Uterus (tissue), 4 donors: Measurements from ENCODE around the gene AP2A2. TPM values are rescaled to one million over a fixed set of nuclear protein-coding genes. Genes with fewer than 3 reads are reported as not detected.

ENCODE experiments used
- DNase-seq, 2 donors: peaks; one replicate each; pipeline ENCODE4 v3.0.0-alpha.2; 2019 to 2020
- H3K27ac ChIP-seq, 2 donors: fragments of 200-600 bp; sonication (generic); 1 replicate in 1 of 2; 2 replicates in 1 of 2; pipeline ENCODE4 v1.5.1; 2016 to 2018
- H3K27me3 ChIP-seq, 2 donors: fragments of 200-600 bp; sonication (generic); one replicate each; pipeline ENCODE4 v1.5.1; 2018 to 2019; ENCODE audit warnings: control low read depth in 1 of 2
- H3K36me3 ChIP-seq, 2 donors: fragments of 200-600 bp; sonication (generic); one replicate each; pipeline ENCODE4 v1.5.1; 2019; ENCODE audit warnings: control low read depth in 1 of 2
- H3K4me1 ChIP-seq, 2 donors: fragments of 200-600 bp; sonication (generic); one replicate each; pipeline ENCODE4 v1.5.1; 2018 to 2019; ENCODE audit warnings: control low read depth in 1 of 2
- H3K4me3 ChIP-seq, 2 donors: fragments of 200-600 bp; sonication (generic); 1 replicate in 1 of 2; 2 replicates in 1 of 2; pipeline ENCODE4 v1.5.1; 2018 to 2019; ENCODE audit warnings: mild to moderate bottlenecking in 1 of 2
- H3K9me3 ChIP-seq, 2 donors: fragments of 200-600 bp; sonication (generic); one replicate each; pipeline ENCODE4 v1.5.1; 2019; ENCODE audit warnings: control low read depth in 1 of 2
- CTCF ChIP-seq, 4 experiments: fragments of 200-600 bp in 2 of 4; fragments of 450-650 bp in 2 of 4; sonication (generic) in 2 of 4; IDR thresholded peaks; one replicate each; pipeline ENCODE4 v1.5.1; 2016 to 2019; ENCODE audit warnings: antibody characterized with exemption in 4 of 4, mild to moderate bottlenecking in 2 of 4, moderate library complexity in 1 of 4
- POLR2A ChIP-seq, 2 donors: fragments of 450-650 bp; IDR thresholded peaks; one replicate each; pipeline ENCODE4 v1.6.1; 2016; ENCODE audit warnings: antibody characterized with exemption in 2 of 2, mild to moderate bottlenecking in 1 of 2, moderate library complexity in 1 of 2
- intact Hi-C: fragments of 100-400 bp; cut with DNase I; formaldehyde crosslinking; loops from one replicate; pipeline ENCODE4 v1.15.1; 2023; ENCODE audit warnings: low total_unique reads
- total RNA-seq, 4 donors: library from RNA; depleted of rRNA in 3 of 4; stranded (reverse); fragments of >200 nt in 3 of 4; gene quantifications; one replicate each; pipeline versions ENCODE4 v1.1.0 to v1.2.4, GENCODE V29; 2014 to 2023
- donor health status: DM: yes; HTN: yes; CAD: no.

Gene AP2A2
- total RNA-seq, 4 donors from 2014 or later: 25.6 to 120 (median 40.4) TPM

GRCh38 chr11:985406-985805, 59.7 kb downstream of the AP2A2 start:
- TF ChIP-seq POLR2A (IDR thresholded peaks at IDR 0.05): no peak
- TF ChIP-seq CTCF (IDR thresholded peaks at IDR 0.05): no peak
- Histone ChIP-seq H3K4me1 (no peaks in the 10 kb centered on the region), H3K27me3 (no peaks in the 10 kb centered on the region), H3K36me3 (no peaks in the 10 kb centered on the region), H3K27ac (no peak overlapping the region), H3K4me3 (no peak overlapping the region), H3K9me3 (no peaks in the 10 kb centered on the region)
- intact Hi-C loops: no loop called here
- no peak for DNase-seq

- Histone ChIP-seq H3K27ac (no peak overlapping the region), H3K36me3 (no peaks in the 10 kb centered on the region), H3K9me3 (no peaks in the 10 kb centered on the region), H3K27me3 (no peaks in the 10 kb centered on the region), H3K4me1 (no peaks in the 10 kb centered on the region), H3K4me3 (no peak overlapping the region)
- no peak for DNase-seq
- intact Hi-C loops: no loop called here
- TF ChIP-seq POLR2A (IDR thresholded peaks at IDR 0.05) (no peak), CTCF (IDR thresholded peaks at IDR 0.05) (no peak)
Observed at GRCh38 chr11:985848-986247, 60.2 kb downstream of the AP2A2 start.

GRCh38 chr11:986270-986951, 60.7 kb downstream of the AP2A2 start:
- DNase-seq: no peak
- H3K9me3 ChIP-seq: no peaks in the 10 kb centered on the region
- H3K27me3 ChIP-seq: no peaks in the 10 kb centered on the region
- intact Hi-C loops: no loop called here
- H3K27ac ChIP-seq: no peak overlapping the region
- TF ChIP-seq POLR2A (IDR thresholded peaks at IDR 0.05) (no peak), CTCF (IDR thresholded peaks at IDR 0.05) (no peak)
- H3K4me1 ChIP-seq: no peaks in the 10 kb centered on the region
- H3K36me3 ChIP-seq: no peaks in the 10 kb centered on the region
- H3K4me3 ChIP-seq: no peak overlapping the region

GRCh38 chr11:986952-987305, 61.3 kb downstream of the AP2A2 start:
- Histone ChIP-seq H3K27ac (no peak overlapping the region), H3K4me1 (no peaks in the 10 kb centered on the region), H3K27me3 (no peaks in the 10 kb centered on the region), H3K4me3 (no peak overlapping the region), H3K36me3 (no peaks in the 10 kb centered on the region), H3K9me3 (no peaks in the 10 kb centered on the region)
- TF ChIP-seq POLR2A (IDR thresholded peaks at IDR 0.05) (no peak), CTCF (IDR thresholded peaks at IDR 0.05) (no peak)
- DNase-seq: no peak
- intact Hi-C loops: no loop called here

- Histone ChIP-seq H3K27ac (no peak overlapping the region), H3K36me3 (no peaks in the 10 kb centered on the region), H3K4me1 (no peaks in the 10 kb centered on the region), H3K4me3 (no peak overlapping the region), H3K9me3 (no peaks in the 10 kb centered on the region), H3K27me3 (no peaks in the 10 kb centered on the region)
- intact Hi-C loops: no loop called here
- TF ChIP-seq CTCF (IDR thresholded peaks at IDR 0.05) (no peak), POLR2A (IDR thresholded peaks at IDR 0.05) (no peak)
- DNase-seq: no peak
Observed at GRCh38 chr11:987671-988070, 62.0 kb downstream of the AP2A2 start.
